ENCODE data around the gene ZBTB47.

ZBTB47 gene

GRCh38 chr3:42702066-42702951 is 48.8 kb downstream of the ZBTB47 start, which contains the start of gene HHATL:
HHATL (minus strand) TSS chr3:42702798; CDS start chr3:42700826, 1,972 bp downstream.
- in situ Hi-C loops (cut with HindIII; ENCODE audit: low pct_ligation_motif_present, low sequenced_read_pairs) = no loop called here
- no peak within 1 kb of the TSS for H3K4me3 ChIP-seq (ENCODE audit: low read depth, low read length)
- TF ChIP-seq CTCF (IDR thresholded peaks at IDR 0.05; ENCODE audit: low read depth, low read length, missing control alignments) = no peak
- H3K27ac ChIP-seq = no peak within 1 kb of the TSS
- H3K36me3 ChIP-seq (replicated peaks) = no peaks in the 10 kb centered on the region
- peaks cover 1% of the 10 kb centered on the region for H3K27me3 ChIP-seq (replicated peaks)
- DNase-seq = no peak

GRCh38 chr3:42702982-42703694 is 49.6 kb downstream of the ZBTB47 start:
- H3K27ac ChIP-seq = no peak overlapping the region
- H3K27me3 ChIP-seq (replicated peaks) = peaks cover 1% of the 10 kb centered on the region
- H3K36me3 ChIP-seq (replicated peaks) = no peaks in the 10 kb centered on the region
- no peak for TF ChIP-seq CTCF (IDR thresholded peaks at IDR 0.05; ENCODE audit: low read depth, low read length, missing control alignments)
- H3K4me3 ChIP-seq (ENCODE audit: low read depth, low read length) = no peak overlapping the region
- no peak for DNase-seq
- in situ Hi-C loops (cut with HindIII; ENCODE audit: low pct_ligation_motif_present, low sequenced_read_pairs) = no loop called here

GRCh38 chr3:42703695-42704025 is 50.2 kb downstream of the ZBTB47 start:
- TF ChIP-seq CTCF (IDR thresholded peaks at IDR 0.05; ENCODE audit: low read depth, low read length, missing control alignments) = no peak

GRCh38 chr3:42704136-42704841 is 50.8 kb downstream of the ZBTB47 start:
- TF ChIP-seq CTCF (IDR thresholded peaks at IDR 0.05; ENCODE audit: low read depth, low read length, missing control alignments) = no peak
- H3K27me3 ChIP-seq (replicated peaks) = no peaks in the 10 kb centered on the region
- H3K27ac ChIP-seq = no peak overlapping the region
- H3K4me3 ChIP-seq (ENCODE audit: low read depth, low read length) = no peak overlapping the region
- no peak for DNase-seq
- H3K36me3 ChIP-seq (replicated peaks) = no peaks in the 10 kb centered on the region
- in situ Hi-C loops (cut with HindIII; ENCODE audit: low pct_ligation_motif_present, low sequenced_read_pairs) = no loop called here

More at GRCh38 chr3:42703695-42704025, 50.2 kb downstream of the ZBTB47 start:
- in situ Hi-C loops (cut with HindIII; ENCODE audit: low pct_ligation_motif_present, low sequenced_read_pairs) = no loop called here
- H3K4me3 ChIP-seq (ENCODE audit: low read depth, low read length) = no peak overlapping the region
- no peak for DNase-seq
- no peaks in the 10 kb centered on the region for H3K36me3 ChIP-seq (replicated peaks)
- H3K27me3 ChIP-seq (replicated peaks) = no peaks in the 10 kb centered on the region
- no peak overlapping the region for H3K27ac ChIP-seq

- H3K36me3 ChIP-seq (replicated peaks) = no peaks in the 10 kb centered on the region
- TF ChIP-seq CTCF (IDR thresholded peaks at IDR 0.05; ENCODE audit: low read depth, low read length, missing control alignments) = no peak
- no peak overlapping the region for H3K27ac ChIP-seq
- DNase-seq = no peak
- H3K4me3 ChIP-seq (ENCODE audit: low read depth, low read length) = no peak overlapping the region
- in situ Hi-C loops (cut with HindIII; ENCODE audit: low pct_ligation_motif_present, low sequenced_read_pairs) = no loop called here
- H3K27me3 ChIP-seq (replicated peaks) = no peaks in the 10 kb centered on the region
Measured at GRCh38 chr3:42705058-42705767, 51.7 kb downstream of the ZBTB47 start.
